COLO668 (cell line): ENCODE data around the gene ADAMTS17.

Experiments used
- DNase-seq: peaks from one replicate; lab custom pipeline; 2025; ENCODE audit not compliant: unreplicated experiment; lab: John Stamatoyannopoulos, UW

ADAMTS17 gene

DNA sequence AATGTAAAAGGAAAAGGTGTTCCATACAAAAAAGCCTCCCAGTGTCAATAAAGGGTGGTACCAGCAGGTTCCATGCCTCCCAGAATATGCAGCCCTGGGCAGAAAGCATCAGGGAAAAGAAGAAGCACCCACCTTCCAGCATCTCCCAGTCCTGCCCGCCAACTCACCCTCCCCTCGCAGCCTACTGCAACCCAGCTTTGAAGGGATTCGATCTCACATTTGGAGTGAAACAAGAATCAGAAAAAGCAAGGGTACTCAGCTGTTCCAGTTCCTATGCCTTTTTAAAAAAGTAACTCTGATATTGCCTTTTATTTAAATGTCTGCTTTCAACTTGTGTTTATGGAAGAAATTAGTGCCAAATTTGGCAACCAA lies 166.9 kb downstream of the ADAMTS17 start:
- no peak for DNase-seq

DNA sequence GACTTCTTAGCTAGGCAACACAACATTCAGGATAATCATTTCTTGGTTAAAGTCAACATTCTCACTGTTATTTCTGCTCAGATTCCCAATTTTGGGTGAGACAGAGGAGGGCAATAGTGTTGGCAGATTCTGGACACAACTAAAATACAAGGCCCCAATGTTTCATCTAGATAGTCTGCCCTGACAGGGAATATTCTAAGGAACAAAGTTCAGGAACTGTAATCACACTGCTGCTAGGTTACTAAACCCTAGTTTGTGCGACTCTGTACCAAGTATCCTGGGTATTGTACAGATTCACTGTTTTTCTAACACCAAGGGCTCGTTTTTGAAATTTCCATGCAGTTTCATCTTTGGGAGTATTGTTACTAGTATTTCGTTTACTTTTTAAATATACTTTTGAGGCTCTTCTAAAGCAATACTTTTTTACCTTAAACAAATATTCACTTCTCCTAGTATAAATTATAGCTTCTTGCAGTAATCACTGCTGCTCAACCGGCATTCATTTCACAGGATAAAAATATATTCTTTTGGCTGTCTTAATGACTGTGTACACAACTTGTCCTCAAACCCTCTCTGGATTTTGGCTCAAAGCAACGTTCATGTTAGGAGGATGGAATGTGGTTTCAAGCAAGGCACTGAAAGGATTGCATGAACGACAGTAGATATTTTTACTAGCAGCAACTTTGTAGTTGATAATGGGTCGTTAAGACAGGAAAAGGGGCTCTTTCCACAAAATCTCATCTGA lies 167.4 kb downstream of the ADAMTS17 start:
- DNase-seq: no peak

DNA sequence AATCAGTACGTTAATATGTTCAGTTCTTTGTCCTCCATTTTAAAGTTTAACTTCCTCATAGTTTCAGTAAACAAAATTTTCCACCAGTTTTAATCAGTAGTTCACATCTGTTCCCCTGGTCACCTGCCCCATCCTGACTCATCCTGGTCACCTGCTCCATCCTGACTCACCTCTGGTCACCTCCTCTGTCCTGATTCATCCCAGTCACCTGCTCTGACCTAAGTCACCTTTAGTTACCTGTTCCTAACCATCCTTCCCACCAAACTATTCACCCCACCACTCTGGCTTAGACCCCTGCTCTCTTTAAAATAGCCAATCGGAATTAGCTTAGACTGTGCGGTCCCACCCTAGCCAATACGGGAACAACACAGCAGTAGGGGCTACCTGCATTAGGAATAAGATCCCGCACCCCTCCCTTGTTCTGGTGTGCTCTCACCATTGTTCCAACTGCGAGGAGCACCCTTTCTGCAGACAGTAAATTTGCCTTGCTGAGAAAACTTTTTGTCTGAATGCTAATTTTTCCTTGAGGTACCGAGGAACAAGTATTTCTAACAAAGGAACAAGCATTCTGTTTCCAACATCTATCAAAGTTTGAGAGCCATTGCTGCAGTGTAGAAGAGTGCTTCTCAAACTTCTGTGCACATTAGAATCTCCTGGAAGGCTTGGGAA lies 169.3 kb downstream of the ADAMTS17 start:
- DNase-seq: no peak

DNA sequence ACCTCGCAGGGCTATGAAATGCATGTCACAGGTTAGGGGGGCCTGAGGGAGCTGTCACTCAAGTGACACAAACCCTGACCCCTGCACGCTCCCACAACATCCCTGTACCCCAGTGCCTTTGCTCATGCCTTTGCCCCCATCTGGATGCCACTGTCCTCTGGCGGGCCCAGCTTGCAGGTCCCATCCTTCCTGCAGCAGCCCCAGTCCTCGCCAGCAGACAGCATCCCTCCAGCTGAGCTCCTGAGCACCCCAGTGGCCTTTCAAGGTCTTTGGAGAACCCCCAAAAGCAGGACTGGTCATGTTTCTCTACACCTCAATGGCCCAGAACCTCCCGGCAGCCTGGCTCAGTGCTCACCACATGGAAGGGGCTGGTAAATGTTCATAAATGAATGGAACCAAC lies 170.4 kb downstream of the ADAMTS17 start:
- DNase-seq: no peak

DNA sequence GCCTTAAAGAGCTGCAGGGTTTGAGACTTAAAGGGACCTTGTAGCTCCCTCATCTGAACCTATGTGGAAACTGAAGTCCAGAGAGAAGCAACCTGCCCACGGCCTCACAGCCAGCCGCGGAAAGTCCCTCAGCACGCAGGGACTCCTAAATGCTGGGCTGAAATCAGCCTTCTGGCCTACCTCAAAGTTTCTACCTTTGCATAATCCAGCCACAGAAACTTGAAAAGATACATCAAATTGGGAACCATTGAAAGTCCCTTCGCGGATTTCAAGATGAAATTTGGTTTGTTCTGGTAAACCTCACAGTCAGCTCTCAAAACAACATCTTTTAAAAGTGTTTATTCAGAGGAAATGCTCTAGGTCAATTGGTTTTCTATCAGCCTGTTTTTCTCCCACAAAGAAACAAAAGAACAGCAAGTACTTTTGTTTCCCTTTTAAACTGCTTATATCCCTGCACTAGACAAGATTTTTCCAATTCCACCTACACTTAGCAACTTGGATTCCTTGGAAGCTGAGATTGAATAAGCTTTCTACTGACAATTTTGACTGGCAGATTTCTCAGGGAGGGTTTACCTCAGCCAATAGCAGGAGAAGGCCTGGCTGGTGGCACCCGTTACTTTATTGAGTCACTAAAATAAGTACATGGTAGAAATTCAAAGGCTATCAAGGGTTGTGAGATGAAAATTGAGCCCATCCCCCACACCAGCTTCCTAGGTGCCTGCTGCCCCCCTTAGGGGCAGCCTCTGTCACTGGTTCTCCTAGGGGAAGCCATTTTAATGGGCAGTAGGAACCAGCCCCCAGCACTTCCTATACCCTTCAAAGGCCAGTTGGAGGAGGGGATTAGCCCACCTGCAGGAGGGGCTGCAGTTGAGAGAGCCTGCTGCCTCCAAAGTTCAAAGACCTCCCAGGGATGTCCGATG lies 171.2 kb downstream of the ADAMTS17 start:
- DNase-seq: no peak

DNA sequence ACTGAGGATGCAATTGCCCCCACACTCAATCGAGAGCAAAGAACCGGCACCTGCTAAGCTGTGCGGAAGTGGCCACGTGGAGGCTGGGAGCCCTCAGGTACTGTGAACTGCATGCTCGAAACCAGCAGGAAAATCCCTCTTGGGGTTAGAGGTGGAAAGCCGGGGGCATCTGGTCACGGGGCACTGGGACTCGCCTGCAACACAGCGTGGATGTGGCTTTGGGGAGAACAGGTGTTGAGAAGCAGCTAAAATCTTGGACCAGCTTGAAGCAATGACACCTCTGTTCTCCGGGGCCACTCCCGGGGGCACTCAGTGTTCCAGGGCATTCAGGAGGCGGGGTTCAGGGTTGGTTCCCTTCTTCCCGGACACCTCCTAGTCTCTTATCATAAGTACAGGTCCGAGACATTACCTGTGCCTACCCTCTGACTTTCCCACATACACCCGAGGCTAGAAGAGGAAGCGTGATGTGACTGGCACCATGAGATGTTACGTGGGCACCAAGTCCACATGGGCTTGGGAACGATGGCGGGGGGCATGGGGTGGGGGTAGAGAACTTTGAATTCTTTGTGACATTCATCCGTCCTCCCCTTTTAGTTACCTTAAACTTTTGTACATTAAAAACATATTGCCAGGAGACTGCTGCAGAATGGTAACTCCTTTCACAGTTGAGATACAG lies 172.0 kb downstream of the ADAMTS17 start:
- no peak for DNase-seq

DNA sequence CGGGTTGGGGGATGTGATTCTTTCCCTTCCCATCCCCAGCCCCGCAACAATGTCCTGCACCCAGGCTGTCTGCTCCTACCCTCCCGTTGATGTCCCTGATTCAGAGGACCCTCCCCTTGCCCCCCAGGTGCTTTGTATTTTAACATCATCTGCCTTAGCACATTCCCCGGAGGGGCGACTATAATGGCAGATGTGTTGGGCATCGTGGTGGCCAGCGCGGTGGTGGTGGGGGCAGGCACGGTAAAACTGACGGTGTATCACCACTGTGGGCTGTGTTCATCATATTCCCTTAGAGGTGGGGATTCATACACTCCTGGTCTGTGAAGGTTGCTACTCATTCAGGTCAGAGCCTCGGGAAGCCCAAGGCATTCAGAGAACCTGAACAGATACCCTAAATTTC lies 173.0 kb downstream of the ADAMTS17 start:
- DNase-seq: no peak

DNA sequence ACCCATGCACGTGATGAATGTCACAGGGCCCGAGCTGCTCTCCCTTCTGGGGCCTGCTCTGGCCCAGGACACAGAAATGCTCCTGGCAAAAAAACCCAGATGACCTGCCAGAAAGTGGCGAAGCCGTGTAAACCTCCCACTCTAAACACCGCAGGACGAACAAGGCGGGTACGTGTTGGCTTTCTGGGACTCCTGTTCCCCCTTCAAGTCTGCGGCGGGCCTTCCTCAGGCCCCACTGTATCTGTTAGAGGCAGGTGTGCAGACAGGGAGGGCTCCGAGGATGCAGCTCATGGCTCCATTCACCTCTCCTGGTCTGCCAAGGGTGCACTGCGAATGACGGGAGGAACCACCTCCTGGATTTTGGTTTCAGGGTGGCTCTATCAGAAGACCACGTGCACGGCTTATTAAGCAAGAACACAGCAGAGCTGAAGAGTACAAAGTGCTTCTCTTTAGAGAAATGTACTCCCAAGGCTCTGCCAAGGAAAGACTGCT lies 173.8 kb downstream of the ADAMTS17 start:
- no peak for DNase-seq

DNA sequence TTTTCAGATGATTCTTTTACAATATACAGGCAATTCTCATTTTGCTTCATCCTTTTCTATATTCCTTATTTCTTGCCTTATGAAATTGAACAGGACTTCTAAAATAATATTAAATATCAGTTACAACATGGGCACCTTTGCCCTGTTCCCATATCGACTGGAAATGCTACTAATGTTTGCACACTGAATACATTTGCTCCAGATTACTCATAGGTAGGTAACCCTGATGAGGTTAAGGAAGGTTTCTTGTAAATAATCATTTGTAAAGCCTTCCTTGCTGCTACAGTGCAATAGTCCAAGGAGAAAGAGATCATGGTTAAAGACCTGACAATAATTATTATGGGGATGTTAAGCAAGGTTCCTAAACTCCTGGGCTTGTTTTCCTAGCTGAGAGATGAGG lies 175.5 kb downstream of the ADAMTS17 start:
- DNase-seq: no peak

DNA sequence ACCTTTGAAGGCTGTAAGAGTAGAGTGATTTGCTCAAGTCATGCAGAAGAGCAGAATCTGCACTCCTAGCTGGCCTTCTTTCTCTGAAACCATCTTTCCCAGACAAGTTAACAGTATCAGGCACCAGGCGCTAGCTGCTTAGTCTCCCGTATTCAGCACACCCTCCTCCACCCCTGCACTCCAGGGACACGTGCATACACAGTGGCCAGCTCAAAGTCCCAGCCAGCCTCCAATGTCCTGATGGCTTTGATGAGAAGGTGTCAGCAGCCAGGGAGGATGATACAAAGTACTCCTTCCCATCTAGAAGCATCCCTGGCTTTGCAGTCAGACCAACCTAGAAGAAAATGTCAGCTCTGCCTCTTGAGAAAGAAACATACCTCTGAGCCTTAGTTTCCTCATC lies 177.8 kb downstream of the ADAMTS17 start:
- DNase-seq: no peak

DNA sequence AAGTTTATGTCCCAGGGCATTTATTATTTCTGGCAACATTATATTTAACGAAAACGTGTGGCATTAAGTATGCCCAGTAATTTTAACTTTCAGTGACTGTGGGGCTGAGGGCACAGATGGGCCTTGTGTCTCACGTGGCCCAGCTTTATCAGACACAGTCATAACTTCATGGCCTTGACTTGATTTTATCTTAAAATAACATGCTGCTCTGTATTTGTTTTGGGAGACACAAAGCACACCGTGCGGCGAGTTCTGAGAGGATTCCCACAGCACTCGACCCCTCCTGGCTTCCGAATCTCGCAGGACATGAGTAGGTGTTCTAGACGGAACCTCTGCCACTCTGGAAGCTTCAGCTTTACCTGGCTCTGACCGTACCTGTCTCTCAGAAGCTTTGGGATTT lies 180.8 kb downstream of the ADAMTS17 start:
- DNase-seq: no peak

DNA sequence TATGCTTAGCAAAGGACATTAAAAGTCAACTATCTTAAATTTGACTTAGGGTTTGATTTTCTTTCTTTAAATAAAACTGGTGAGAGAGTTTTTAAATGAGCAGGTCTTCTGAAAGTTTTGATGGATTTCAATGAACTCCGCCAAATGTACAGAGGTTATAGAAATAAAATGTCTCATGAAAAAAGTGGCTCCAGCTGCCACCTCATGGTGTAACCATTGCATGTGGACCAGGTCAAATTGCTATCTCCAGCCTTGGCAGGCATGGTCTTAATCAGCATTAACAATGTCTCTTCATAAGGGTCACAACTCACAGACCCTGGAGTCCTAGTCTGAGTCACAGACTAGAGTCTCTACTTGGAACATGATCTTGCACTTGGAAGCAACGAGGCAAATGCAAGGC lies 182.3 kb downstream of the ADAMTS17 start:
- no peak for DNase-seq

DNA sequence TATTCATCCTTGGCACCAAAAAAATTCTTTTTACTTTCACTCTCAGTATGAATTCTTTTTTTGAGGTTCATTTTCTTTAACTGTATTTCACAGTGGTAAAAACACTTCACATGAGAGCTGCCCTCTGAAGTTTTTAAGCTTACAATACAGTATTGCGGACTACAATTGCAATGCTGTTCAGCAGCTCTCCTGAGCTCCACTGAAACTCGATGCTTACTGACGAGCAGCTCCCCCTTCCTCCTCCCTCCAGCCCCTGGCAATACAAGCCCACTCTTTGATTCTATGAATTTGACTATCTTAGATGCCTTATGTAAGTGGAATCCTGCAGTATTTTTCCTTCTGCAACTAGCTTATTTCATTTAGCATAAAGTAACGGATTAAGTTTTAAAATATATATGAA lies 183.4 kb downstream of the ADAMTS17 start:
- DNase-seq: no peak

DNA sequence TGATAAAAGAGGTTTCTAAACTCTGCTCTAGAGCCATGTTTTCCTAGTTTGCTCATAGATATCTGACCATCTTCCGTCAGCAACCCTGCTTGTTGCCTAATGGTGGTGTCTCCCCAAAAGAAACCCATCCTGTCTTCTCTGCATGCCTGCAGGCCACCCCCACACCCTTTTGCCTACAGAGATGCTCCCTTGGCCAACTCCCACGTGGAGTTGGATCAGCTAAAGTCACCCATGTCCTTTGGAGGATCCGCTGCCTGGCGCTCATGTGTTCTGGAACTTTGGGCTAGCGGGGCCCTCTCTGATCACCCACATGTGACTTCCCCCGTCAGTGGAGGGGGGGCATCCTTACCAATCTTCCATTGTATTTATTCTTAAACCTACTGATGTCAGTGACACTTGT lies 185.6 kb downstream of the ADAMTS17 start:
- no peak for DNase-seq

DNA sequence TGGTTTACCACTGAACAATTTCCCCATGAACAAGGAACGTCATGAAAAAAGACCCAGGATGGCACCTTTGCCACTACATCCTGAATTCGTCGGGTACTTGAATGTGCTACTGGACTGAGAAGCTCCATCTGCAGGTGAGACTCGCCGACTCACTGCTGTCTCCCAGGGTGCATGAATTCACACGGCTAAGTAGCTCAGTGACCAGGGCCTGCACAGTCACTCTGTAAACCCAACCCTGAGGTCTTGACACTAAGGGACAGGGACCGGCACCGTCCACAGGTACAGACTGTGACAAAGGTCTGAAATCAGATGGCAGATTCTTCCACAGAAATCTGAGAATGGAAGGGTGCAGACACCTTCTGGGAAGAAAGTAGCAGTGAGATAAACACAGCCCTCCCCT lies 187.4 kb downstream of the ADAMTS17 start:
- no peak for DNase-seq

DNA sequence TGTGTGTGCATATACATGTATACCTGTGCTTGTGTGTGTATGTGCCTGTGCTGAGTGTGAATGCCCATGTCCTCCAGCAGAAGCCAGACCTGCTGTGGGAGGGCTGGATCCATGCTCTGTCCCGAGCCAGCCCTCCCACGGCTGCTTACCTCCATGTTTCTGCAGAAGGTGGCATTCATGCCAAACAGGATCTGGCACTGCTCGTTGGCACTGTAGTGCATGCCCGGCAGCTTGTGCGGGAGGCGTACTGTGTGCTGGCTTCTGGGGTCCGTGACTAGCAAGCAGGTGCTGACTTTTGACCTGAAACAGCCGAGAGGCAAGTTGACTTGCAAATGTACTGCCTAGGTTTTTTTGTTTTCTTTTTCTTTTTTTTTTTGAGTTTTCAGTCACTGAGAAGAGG lies 189.3 kb downstream of the ADAMTS17 start:
- no peak for DNase-seq

DNA sequence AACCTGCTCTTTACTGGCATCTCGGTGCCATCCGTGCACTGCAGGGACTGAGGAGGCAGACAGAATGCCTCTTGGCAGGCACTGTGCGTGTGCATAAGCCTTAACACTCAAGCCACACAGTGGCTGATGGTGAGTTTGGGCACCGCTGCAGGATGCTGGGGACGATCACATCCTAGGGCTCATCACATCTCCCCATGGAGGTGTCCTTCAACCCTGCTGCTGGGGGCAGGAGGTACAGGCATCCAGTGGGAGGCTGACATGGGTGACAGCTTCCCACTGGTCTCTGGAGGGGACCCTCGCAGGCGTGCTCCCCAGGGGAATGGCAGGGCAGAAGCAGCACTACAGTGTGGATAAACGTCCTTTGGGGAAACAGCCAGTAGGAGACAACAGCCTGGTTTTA lies 190.9 kb downstream of the ADAMTS17 start:
- DNase-seq: no peak

DNA sequence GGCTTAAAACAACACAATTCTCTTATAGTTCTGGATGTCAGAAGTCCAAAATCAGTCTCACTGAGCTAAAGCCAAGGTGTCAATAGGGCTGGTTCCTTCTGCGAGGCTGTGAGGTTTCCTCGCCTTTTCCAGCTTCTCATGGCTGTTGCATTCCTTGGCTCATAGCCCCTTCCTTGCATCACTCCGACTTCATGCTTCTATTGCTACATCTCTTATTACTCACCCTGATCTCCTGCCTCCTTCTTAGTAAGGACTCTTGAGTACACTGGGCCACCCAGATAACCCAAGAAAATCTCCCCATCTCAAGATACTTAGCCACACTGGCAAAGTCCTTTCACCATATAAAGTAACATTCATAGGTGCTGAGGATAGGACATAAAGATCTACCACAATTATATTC lies 193.9 kb downstream of the ADAMTS17 start:
- DNase-seq: no peak

DNA sequence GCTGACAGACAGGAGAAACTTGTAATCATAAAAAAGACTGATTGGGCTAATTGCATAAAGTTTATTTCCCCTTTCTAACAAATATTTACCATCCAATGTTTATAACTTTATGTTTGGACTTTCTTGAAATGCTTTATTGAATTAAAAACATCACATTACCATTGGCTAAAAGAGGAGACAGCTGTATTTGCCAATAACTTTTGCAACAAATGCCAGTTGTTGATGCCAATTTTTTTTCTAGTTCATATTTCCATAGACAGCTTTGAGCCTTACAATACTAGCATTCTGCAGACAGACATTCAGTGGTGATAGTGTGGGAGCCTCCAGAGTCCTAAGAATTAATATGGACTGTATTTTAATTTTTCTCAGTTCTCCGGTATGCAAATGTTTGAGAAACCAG lies 198.4 kb downstream of the ADAMTS17 start:
- no peak for DNase-seq

DNA sequence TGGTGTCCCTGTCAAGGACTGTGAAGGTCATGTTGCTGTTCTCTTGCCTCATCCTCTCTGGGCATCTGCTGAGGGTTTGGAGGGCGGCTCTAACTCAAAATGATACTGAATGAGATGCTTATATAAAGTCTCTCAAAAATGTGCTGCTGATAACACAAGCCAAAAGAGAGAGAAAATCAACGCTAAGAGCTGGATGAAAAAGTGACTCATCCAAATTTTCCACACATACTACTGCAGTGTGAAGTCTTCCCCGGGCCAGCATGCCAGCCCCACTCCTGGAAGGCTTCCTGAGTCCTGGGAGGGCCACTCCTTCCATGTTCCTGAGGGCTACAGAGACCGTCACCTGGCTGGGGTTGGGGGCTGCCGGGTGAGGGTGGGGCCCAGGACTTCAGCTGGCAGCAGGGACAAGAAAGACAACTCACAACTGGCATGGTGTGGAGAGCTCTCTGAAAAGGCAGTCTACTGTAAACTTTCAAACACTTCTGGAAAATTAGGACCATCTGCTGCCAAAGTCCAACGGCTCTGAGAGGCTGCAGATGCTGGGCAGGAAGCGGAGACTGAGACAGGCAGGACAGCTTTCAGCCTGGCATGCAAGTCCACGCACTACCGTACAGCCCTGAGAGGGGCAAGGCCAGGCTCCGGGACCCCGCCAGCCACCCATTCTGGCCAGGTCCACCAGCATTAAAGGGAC lies 200.3 kb downstream of the ADAMTS17 start:
- DNase-seq: no peak
